ENCODE results near the gene C16orf54. TPM values are rescaled to one million over a fixed set of nuclear protein-coding genes. Genes with fewer than 3 reads are reported as not detected.
"Not testable (repeated sequence)": the region's sequence is repeated elsewhere in the genome, so short reads cannot be mapped to it uniquely, and the experiment has no call there.

C16orf54 gene
- polyA plus RNA-seq, 3 donors, result 0.17 to 0.28 (median 0.26) TPM

DNA sequence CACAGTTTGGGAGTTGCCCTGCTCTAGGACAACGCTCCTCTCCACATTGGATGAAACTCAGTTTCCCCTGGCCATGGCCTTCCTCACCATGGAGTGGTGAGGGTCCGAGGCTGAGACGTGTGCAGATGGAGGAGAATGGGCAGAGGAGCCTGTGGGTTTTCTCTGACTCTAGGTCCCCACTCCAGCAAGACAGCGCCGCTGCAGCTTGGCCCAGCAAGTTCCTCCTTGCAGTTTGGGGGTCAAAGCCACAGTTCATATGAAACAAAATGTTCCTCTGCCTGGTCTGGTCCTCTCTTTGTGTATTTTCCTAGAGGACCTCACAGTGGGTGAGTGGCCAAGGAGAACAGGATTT is 2.3 kb downstream of the C16orf54 start:
- no peak for DNase-seq (ENCODE audit: low read depth in 3 of 3, low spot score in 2 of 3)

GRCh38 chr16:29742683-29743275 is 3.0 kb downstream of the C16orf54 start:
- no peak for DNase-seq (ENCODE audit: low read depth in 3 of 3, low spot score in 2 of 3)

GRCh38 chr16:29740630-29741015 is 5.2 kb downstream of the C16orf54 start:
- not testable (repeated sequence) for DNase-seq (ENCODE audit: low read depth in 3 of 3, low spot score in 2 of 3)

- DNase-seq (ENCODE audit: low read depth in 3 of 3, low spot score in 2 of 3), result not testable (repeated sequence)
Observed at GRCh38 chr16:29739927-29740629, 5.7 kb downstream of the C16orf54 start.

- DNase-seq (ENCODE audit: low read depth in 3 of 3, low spot score in 2 of 3), result no peak
Observed at GRCh38 chr16:29738514-29738913, 7.3 kb downstream of the C16orf54 start.

GRCh38 chr16:29737713-29738112 is 8.1 kb downstream of the C16orf54 start:
- no peak for DNase-seq (ENCODE audit: low read depth in 3 of 3, low spot score in 2 of 3)

DNA sequence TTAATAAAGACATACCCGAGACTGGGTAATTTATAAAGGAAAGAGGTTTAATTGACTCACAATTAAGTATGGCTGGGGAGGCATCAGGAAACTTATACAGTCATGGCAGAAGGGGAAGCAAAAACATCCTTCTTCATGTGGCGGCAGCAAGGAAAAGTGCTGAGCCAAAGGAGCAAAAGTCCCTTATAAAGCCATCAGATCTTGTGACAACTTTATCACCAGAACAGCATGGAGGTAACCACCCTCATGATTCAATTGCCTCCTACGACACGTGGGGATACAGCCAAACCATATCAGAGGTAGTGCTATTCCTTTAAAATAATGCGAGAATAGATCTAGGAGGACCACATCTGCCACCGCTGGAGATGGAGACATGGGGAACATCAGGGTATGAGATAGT is 9.0 kb downstream of the C16orf54 start:
- DNase-seq (ENCODE audit: low read depth in 3 of 3, low spot score in 2 of 3), result no peak

DNA sequence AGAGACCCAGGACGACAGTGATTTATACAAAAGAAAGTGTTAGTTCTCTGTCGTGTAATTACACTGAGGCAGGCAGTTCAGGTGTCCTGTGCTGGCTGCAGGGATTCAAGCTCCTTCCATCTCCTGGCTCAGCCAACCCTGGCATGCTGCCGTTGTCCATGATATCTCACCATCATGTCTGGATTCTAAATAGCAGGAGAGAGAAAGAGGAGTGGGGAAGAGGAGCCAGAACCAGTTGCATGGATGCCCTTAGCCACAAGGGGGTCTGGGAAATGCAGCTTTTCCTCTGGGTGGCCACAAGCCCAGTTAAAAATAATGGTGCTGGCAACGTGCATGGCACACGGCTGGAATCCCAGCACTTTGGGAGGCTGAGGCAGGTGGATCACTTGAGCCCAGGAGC is 9.7 kb downstream of the C16orf54 start:
- DNase-seq (ENCODE audit: low read depth in 3 of 3, low spot score in 2 of 3), result no peak

DNA sequence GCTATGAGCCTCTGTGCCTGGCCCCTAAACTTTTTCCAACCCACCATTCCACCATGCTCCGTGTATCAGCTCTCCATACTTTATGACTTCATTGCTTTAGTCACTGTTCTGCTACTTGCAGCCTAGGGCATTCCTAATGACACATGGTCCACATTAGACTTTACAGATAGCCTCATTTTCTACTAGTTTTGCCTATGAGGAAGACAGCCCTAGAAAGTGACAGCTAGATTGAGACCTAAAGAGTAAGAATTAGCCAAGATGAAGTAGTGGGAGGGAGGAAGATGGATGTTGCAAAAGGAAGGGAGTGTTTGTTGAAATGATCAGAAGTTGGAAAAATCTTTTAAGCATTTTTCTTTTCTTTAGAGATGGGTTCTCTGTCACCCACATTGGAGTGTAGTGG is 11.0 kb downstream of the C16orf54 start:
- DNase-seq (ENCODE audit: low read depth in 3 of 3, low spot score in 2 of 3), result no peak

DNA sequence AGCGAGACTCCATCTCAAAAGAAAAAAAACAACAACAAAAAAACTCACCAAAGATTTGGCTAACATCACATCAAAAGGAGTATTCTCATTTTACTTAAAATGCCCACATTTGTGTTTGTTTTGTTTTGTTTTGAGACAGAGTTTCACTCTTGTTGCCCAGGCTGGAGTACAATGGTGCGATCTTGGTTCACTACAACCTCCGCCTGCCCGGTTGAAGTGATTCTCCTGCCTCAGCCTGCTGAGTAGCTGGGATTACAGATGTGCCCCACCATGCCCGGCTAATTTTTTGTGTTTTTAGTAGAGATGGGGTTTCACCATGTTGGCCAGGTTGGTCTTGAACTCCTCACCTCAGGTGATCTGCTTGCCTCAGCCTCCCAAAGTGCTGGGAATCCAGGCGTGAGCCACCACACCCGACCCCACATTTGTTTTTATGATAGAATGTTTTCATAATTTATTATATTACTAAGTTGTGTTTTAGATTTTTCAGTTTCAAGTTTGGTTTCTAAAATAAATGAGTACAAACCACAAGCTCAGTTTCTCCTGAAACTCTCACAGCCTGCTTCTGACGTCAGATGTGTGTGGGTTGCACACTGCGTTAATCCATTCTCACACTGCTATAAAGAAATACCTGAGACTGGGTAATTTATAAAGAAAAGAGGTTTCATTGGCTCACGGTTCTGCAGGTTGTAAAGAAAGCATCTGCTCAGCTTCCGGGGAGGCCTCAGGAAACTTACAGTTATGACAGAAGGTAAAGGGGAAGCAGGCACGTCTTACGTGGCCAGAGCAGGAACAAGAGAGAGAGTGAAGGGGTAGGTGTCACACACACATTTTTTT is 13.8 kb downstream of the C16orf54 start:
- not testable (repeated sequence) for DNase-seq (ENCODE audit: low read depth in 3 of 3, low spot score in 2 of 3)

GRCh38 chr16:29730649-29731048 is 15.1 kb downstream of the C16orf54 start:
- no peak for DNase-seq (ENCODE audit: low read depth in 3 of 3, low spot score in 2 of 3)

DNA sequence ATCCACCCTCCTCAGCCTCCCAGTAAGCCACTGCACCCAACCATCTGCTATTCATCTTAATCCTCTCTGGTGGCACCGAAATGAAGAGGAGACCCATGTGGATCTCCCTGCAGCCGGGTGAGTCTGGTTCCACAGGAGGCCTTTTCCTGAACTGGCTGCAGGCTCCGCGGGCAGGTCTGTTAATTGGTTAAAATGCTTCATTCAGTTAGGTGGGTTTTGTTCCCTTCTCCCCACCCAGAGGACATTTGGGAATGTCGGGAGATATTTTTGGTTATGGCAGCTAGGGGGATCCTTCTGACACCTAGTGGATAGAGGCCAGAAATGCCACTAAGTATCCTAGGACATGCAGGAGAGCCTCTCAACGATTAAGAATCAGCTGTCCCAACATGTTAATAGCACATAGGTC is 16.7 kb downstream of the C16orf54 start:
- DNase-seq (ENCODE audit: low read depth in 3 of 3, low spot score in 2 of 3), result no peak

- DNase-seq (ENCODE audit: low read depth in 3 of 3, low spot score in 2 of 3), result no peak
Observed at GRCh38 chr16:29727452-29727851, 18.3 kb downstream of the C16orf54 start.

GRCh38 chr16:29726845-29727377 is 18.9 kb downstream of the C16orf54 start:
- DNase-seq (ENCODE audit: low read depth in 3 of 3, low spot score in 2 of 3), result no peak

DNA sequence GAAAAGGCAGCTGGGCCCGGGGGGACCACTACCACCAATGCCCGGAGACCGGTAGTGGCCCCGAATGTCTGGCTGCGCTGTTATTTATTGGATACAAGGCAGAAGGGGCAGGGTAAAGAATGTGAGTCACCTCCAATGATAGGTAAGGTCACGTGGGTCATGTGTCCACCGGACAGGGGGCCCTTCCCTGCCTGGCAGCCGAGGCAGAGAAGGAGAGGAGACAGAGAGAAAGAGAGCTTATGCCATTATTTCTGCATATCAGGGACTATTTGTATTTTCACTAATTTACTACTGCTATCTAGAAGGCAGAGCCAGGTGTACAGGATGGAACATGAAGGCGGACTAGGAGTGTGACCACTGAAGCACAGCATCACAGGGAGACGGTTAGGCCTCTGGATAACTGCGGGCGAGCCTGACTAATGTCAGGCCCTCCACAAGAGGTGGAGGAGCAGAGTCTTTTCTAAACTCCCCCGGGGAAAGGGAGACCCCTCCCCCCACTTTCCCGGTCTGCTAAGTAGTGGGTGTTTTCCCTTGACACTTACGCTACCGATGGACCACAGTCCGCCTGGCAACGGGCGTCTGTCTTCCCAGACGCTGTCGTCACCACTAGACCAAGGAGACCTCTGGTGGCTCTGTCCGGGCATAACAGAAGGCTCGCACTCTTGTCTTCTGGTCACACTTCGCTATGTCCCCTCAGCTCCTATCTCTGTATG is 24.5 kb downstream of the C16orf54 start:
- peak in 2 of 3 donors; percentile 54 to 55 for DNase-seq (ENCODE audit: low read depth in 3 of 3, low spot score in 2 of 3)

DNA sequence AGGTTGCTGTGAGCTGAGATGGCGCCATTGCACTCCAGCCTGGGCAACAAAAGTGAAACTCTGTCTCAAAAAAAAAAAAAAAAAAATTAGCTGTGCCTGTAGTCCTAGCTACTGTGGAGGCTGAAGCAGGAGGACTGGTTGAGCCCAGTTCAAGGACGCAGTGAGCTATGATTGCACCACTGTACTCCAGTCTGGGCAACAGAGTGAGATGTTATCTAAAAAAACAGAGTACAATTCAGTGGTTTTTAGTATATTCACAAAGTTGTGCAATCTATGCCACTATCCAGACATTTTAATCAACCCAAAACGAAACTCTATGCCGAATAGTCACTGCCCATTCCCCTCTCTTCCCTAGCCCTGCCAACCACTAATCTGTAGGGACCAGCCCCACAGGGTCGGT is 25.1 kb downstream of the C16orf54 start:
- no peak for DNase-seq (ENCODE audit: low read depth in 3 of 3, low spot score in 2 of 3)

DNA sequence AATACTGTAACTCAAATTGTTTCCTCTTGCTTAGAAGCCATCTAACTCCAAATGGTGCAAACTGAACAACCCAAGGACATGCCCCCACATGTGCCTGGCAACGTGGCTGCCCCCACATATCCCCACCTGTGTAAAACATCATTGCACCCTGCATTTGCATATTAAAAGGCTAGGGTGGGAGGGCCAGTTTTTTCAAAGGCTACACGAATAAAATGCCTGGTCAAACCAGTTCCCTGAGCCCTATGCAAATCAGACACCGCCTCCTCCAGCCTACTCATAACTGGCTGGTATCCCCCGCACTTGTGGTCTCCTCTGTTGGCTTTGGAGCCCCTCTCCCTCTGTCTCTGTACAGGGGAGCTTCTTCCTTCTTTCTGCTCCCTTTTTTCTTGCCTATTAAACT is 26.7 kb downstream of the C16orf54 start:
- no peak for DNase-seq (ENCODE audit: low read depth in 3 of 3, low spot score in 2 of 3)

- DNase-seq (ENCODE audit: low read depth in 3 of 3, low spot score in 2 of 3), result no peak
Observed at GRCh38 chr16:29717113-29717512, 28.7 kb downstream of the C16orf54 start.

DNA sequence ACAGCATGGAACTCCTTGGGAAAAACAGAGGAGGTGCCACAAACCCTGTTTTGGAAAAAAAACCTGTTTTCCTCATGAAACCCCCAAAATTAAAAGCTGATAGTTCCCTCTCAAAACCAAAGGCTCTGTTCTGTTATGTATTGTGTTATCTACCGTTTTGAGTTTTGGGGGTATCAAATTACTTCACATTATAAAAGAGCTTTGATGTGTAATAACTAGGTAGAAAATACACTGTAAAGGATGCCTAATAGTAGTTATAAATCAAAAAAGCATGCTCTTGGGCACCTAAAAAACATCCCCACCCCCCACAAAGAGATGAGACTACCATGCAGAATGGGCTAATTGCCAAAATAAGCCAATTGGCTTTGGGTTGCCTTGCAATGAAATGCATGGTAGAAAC is 30.8 kb downstream of the C16orf54 start:
- no peak for DNase-seq (ENCODE audit: low read depth in 3 of 3, low spot score in 2 of 3)

DNA sequence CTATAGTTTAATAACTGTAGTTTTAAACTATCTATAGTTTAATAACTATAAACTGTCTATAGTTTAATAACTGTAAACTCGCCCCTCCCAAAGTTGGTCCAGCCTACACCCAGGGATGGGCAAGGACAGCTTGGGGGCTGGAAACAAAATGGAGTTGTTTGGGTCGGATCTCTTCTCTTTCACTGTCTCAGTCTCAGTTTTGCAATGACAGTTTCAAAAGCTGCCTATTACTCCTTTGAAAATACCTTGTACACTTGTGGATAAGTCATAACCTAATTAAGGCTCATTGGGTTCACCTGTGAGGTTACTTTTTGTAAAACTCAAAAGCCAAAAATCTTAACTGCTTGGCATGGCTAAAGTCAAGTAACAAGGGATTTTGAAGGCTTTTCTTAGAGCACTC is 31.4 kb downstream of the C16orf54 start:
- DNase-seq (ENCODE audit: low read depth in 3 of 3, low spot score in 2 of 3), result no peak

- DNase-seq (ENCODE audit: low read depth in 3 of 3, low spot score in 2 of 3), result no peak
Observed at GRCh38 chr16:29712809-29713208, 33.0 kb downstream of the C16orf54 start.

All from right renal cortex interstitium (tissue), 3 donors.